OCI-LY7 (cell line): ENCODE measurements around the gene SIRT3.

ENCODE experiments used
- CTCF ChIP-seq: fragments of 200-600 bp; sonication (generic); conservative IDR thresholded peaks from 2 replicates; pipeline ENCODE4 v1.5.1; 2014; ENCODE audit warnings: mild to moderate bottlenecking, antibody characterized with exemption, low read length, moderate library complexity, mixed read lengths
- EZH2phosphoT487 ChIP-seq: fragments of 200-600 bp; sonication (generic); IDR thresholded peaks from 2 replicates; pipeline ENCODE4 v1.6.1; 2018; ENCODE audit warnings: low read depth, borderline replicate concordance, mild to moderate bottlenecking, mixed run types, antibody characterized with exemption, low read length, moderate library complexity, mixed read lengths

GRCh38 chr11:283405-284104, 47.4 kb upstream of the SIRT3 start:
- TF ChIP-seq CTCF (no peak), EZH2phosphoT487 (no peak)
